ENCODE measurements around the gene SFXN5. TPM values are rescaled to one million over a fixed set of nuclear protein-coding genes. Genes with fewer than 3 reads are reported as not detected.

The SFXN5 gene
- total RNA-seq, 1 donor from 2014 or later: 9.8 TPM

- intact Hi-C loops (cut with DNase I): no loop called here
Observed at GRCh38 chr2:72945450-72946019, 126.0 kb downstream of the SFXN5 start.

DNA sequence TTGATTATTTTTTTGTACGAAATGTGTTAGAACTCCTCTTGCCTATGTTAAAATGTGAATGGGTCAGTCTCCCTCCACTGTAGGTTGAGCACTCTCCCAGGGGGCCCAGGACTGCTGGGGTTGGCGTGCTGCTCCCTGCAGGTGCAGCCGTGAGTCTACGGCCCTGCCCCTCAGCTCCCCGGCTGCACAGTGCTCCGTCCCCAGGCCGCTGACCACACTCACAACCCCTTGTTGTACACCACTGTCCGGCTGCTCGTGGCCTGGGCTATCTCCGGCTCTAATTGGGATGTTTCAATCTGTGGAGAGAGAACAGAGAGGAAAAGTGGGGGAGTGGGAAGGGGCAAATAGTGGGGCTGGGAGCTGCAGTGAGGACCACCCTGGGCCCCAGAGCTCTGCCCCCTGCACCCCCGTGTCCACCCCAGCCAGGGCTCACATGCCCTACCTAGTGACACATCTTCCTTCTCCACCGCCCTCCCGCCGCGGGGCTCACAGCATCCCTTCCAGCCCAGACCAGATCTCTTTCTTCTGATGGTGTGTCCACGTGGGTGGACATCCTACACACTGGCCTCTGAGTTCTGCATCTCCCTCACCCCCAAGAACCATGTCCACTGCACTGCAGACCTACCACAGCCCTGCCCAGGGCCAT, 126.6 kb downstream of the SFXN5 start:
- H3K9me3 ChIP-seq: no peaks in the 10 kb centered on the region
- DNase-seq (ENCODE audit: extremely low spot score in 2 of 2): no peak
- no peaks in the 10 kb centered on the region for H3K36me3 ChIP-seq
- H3K27me3 ChIP-seq: no peaks in the 10 kb centered on the region
- TF ChIP-seq POLR2AphosphoS5 (IDR thresholded peaks at IDR 0.05; ENCODE audit: insufficient read depth in 1 of 2, low read depth in 1 of 2) (no peak), CTCF (IDR thresholded peaks at IDR 0.05) (no peak), POLR2A (IDR thresholded peaks at IDR 0.05) (no peak)
- no peak overlapping the region for H3K4me3 ChIP-seq
- H3K27ac ChIP-seq: no peak overlapping the region
- H3K4me1 ChIP-seq: no peaks in the 10 kb centered on the region
- intact Hi-C loops (cut with DNase I): no loop called here

More at GRCh38 chr2:72945450-72946019, 126.0 kb downstream of the SFXN5 start:
- Histone ChIP-seq H3K27me3 (no peaks in the 10 kb centered on the region), H3K9me3 (no peaks in the 10 kb centered on the region), H3K4me1 (no peaks in the 10 kb centered on the region), H3K27ac (no peak overlapping the region), H3K4me3 (no peak overlapping the region), H3K36me3 (no peaks in the 10 kb centered on the region)
- no peak for TF ChIP-seq POLR2A (IDR thresholded peaks at IDR 0.05)
- no peak for TF ChIP-seq CTCF (IDR thresholded peaks at IDR 0.05)
- TF ChIP-seq POLR2AphosphoS5 (IDR thresholded peaks at IDR 0.05; ENCODE audit: insufficient read depth in 1 of 2, low read depth in 1 of 2): no peak
- DNase-seq (ENCODE audit: extremely low spot score in 2 of 2): no peak

DNA sequence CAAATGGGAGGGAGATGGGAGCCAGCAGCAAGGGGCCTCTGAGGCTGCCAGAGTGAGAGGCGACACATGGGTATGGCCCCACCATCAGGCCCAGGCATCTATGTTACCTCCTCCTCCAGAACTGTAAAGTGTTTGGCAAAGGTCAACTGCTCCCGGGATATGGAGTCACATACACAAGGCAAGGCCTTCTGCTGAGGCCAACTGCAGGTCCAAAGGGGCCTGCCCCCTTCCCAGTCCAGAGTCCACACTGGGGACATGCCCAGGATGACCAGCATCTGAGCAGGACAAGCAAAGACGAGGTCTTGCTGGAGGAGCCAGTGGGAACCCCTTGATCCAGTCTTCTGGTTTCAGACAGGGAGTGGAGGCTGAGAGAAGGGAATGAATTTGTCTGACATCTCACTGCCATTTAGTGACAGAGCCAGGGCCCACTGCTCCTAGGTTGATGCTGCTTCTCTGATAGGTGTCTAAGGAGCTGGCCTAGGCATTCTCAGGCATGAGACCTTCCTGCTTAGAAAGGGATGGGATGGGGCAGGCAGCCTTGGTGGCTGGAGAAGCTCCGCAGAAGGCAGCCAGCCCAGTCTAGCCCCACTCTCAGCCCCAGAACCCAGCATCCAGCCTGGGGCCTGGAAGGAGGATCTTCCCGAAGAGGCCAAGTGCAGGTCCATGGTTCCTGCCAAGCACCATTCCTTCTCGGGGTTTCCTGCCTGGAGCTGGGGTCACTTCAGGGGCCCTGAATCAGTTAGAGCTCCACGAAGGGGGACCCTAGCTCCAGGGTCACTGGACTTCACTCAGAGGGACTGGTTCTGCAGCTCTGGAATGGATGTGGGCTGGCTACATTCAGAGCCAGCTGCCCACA, 127.7 kb downstream of the SFXN5 start:
- DNase-seq (ENCODE audit: extremely low spot score in 2 of 2): no peak
- intact Hi-C loops (cut with DNase I): no loop called here
- no peaks in the 10 kb centered on the region for H3K9me3 ChIP-seq

DNA sequence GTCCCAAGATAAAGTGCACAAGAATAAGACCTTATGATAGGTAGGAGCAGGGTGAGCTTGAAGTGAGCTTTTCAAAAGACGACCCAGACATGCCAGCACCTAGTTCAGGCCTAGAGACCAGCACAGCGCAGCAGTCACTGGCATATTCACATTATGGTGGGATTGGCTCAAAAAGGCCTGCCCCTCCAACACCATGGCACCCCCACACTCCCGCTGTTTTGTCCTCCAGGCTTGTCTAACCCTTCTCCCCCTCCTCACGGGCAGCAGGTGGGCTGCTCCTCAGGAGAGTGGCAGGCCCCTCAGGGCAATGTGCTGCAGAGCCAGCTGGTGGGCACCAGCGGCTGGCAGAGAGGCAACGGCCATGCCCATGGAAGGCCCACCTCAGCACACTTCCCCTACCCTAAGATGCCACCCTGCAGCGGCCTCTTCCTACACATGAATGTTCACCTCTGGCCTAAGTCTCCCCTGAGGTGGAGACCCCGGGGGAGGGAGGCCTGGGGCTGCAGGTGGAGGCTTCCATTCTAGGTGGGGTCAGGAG, 128.6 kb downstream of the SFXN5 start:
- Histone ChIP-seq H3K27ac (no peak overlapping the region), H3K36me3 (no peaks in the 10 kb centered on the region), H3K4me3 (no peak overlapping the region), H3K9me3 (no peaks in the 10 kb centered on the region), H3K4me1 (no peaks in the 10 kb centered on the region), H3K27me3 (no peaks in the 10 kb centered on the region)
- TF ChIP-seq POLR2A (IDR thresholded peaks at IDR 0.05) (no peak), POLR2AphosphoS5 (IDR thresholded peaks at IDR 0.05; ENCODE audit: insufficient read depth in 1 of 2, low read depth in 1 of 2) (no peak), CTCF (IDR thresholded peaks at IDR 0.05) (no peak)
- no peak for DNase-seq (ENCODE audit: extremely low spot score in 2 of 2)
- intact Hi-C loops (cut with DNase I): no loop called here

More for the DNA sequence above, 127.7 kb downstream of the SFXN5 start:
- Histone ChIP-seq H3K36me3 (no peaks in the 10 kb centered on the region), H3K4me1 (no peaks in the 10 kb centered on the region), H3K27ac (no peak overlapping the region), H3K4me3 (no peak overlapping the region), H3K27me3 (no peaks in the 10 kb centered on the region)
- TF ChIP-seq POLR2AphosphoS5 (IDR thresholded peaks at IDR 0.05; ENCODE audit: insufficient read depth in 1 of 2, low read depth in 1 of 2) (no peak), CTCF (IDR thresholded peaks at IDR 0.05) (no peak), POLR2A (IDR thresholded peaks at IDR 0.05) (no peak)

Measured in vagina (tissue), 2 donors.